Colonic mucosa (tissue), 4 donors: ENCODE measurements around the gene FAM76A. TPM values are rescaled to one million over a fixed set of nuclear protein-coding genes. Genes with fewer than 3 reads are reported as not detected.
A peak's percentile ranks its signal among the peaks of the same experiment; 100 is the strongest.

Source experiments
- DNase-seq: peaks from one replicate; pipeline ENCODE4 v3.0.0-alpha.2; 2020
- H3K27ac ChIP-seq: fragments of 200-600 bp; one replicate; pipeline ENCODE4 v1.8.0; 2021
- H3K27me3 ChIP-seq: fragments of 200-600 bp; one replicate; pipeline ENCODE4 v1.8.0; 2021
- H3K36me3 ChIP-seq: fragments of 200-600 bp; one replicate; pipeline ENCODE4 v1.8.0; 2021
- H3K4me1 ChIP-seq: fragments of 200-600 bp; one replicate; pipeline ENCODE4 v1.8.0; 2021; ENCODE audit warnings: mild to moderate bottlenecking
- H3K4me3 ChIP-seq: fragments of 200-600 bp; one replicate; pipeline ENCODE4 v1.8.0; 2021
- H3K9ac ChIP-seq, 2 donors: one replicate each; pipeline ENCODE4 v1.7.0; 2013; ENCODE audit warnings: control low read depth in 2 of 2, low read depth in 2 of 2, low read length in 2 of 2
- H3K9me3 ChIP-seq: fragments of 200-600 bp; one replicate; pipeline ENCODE4 v1.8.0; 2021
- intact Hi-C: fragments of 100-400 bp; cut with DNase I; formaldehyde crosslinking; loops from one replicate; pipeline ENCODE4 v1.14.1; 2022
- total RNA-seq, 2 donors: library from RNA; stranded (reverse); fragmentation: NEBNext Ultra II Directional in 1 of 2; extraction: Animal tissue kit (Norgen Biotek cat#: 25700) in 1 of 2; gene quantifications; one replicate each; pipeline ENCODE4 v1.2.1, GENCODE V29; 2021
- TF ChIP-seq, protein P1 (sequence below): fragments of 200-600 bp; IDR thresholded peaks from one replicate; pipeline ENCODE4 v1.8.0; 2022; ENCODE audit warnings: antibody characterized with exemption, mild to moderate bottlenecking
- donor health status: healthy.
- donor health status: DM: no; HTN: no; CAD: no.
- donor health status: DM: no; HTN: no; CAD: no.

Gene FAM76A
- total RNA-seq, 2 donors from 2014 or later, result 10.5 to 11.3 TPM

DNA sequence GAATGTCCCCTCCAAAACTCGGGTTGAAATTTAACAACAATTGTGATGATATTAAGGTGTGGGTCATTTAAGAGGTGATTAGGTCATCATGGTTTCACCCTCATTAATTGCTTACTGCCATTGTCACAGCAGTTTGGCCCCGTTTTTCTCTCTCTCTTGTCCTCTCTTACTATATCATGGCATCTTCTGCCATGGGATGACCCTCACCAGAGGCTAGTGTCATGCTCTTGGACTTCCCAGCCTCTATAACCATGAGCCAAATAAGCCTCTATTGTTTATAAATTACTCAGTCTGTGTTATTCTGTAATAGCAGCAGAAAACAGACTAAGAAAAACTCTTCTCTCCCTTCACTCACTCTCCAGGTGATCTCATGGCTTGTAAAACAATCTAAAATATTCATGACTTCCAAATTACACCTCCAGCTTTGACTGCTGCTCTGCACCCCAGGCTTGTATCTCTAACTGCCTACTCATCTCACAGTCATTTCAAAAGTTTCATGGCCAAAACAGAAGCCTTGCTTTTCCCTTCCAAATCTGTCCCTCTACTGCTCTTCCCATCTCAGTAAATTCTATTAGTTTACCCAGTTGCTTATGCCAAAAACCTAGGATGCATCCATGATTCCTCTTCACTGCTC lies 9.4 kb upstream of the FAM76A start:
- Histone ChIP-seq H3K36me3 (no peaks in the 10 kb centered on the region), H3K4me1 (no peaks in the 10 kb centered on the region), H3K27ac (no peak overlapping the region), H3K4me3 (no peak overlapping the region), H3K9me3 (no peaks in the 10 kb centered on the region), H3K27me3 (no peaks in the 10 kb centered on the region), H3K9ac (no peak overlapping the region)
- TF ChIP-seq, protein P1, sequence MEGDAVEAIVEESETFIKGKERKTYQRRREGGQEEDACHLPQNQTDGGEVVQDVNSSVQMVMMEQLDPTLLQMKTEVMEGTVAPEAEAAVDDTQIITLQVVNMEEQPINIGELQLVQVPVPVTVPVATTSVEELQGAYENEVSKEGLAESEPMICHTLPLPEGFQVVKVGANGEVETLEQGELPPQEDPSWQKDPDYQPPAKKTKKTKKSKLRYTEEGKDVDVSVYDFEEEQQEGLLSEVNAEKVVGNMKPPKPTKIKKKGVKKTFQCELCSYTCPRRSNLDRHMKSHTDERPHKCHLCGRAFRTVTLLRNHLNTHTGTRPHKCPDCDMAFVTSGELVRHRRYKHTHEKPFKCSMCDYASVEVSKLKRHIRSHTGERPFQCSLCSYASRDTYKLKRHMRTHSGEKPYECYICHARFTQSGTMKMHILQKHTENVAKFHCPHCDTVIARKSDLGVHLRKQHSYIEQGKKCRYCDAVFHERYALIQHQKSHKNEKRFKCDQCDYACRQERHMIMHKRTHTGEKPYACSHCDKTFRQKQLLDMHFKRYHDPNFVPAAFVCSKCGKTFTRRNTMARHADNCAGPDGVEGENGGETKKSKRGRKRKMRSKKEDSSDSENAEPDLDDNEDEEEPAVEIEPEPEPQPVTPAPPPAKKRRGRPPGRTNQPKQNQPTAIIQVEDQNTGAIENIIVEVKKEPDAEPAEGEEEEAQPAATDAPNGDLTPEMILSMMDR, result no peak
- DNase-seq, result no peak
- intact Hi-C loops, result no loop called here

- DNase-seq, result no peak
- Histone ChIP-seq H3K9me3 (no peaks in the 10 kb centered on the region), H3K27me3 (no peaks in the 10 kb centered on the region), H3K4me1 (no peaks in the 10 kb centered on the region), H3K9ac (no peak overlapping the region), H3K36me3 (no peaks in the 10 kb centered on the region), H3K4me3 (no peak overlapping the region), H3K27ac (no peak overlapping the region)
- TF ChIP-seq, protein P1, result no peak
- intact Hi-C loops, result loop anchor here (5.0 kb wide), 1 partner anchor 42 kb away; no protein-coding TSS in a partner anchor
Measured at GRCh38 chr1:27719286-27720251, 6.2 kb upstream of the FAM76A start.

DNA sequence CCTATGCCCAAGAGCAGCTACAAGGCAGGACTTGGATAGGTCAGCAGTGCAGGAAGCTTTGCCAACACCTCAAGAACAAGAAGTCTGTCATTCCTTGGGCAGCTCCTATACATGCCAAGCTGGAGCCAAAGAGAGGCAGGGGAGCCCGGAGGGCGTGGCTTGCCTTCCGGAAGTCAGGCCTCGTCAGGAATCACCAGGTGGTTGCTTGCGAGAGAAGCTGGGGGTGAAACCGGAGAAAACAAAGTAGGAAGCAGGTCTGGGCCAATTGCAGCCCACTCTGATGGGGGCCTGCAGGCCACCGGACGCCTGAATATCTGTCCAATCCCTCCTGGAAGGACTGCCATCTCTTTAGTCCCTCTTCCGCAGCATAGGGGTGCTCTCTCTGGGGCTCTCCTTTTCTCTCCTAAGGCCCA lies 794 bp upstream of the FAM76A start:
- Histone ChIP-seq H3K36me3 (no peaks in the 10 kb centered on the region), H3K27ac (no peak overlapping the region), H3K4me3 (peak overlapping the region; percentile 97), H3K27me3 (no peaks in the 10 kb centered on the region), H3K4me1 (peaks cover 6% of the 10 kb centered on the region), H3K9ac (peak overlapping the region; percentile 22 to 46), H3K9me3 (no peaks in the 10 kb centered on the region)
- TF ChIP-seq, protein P1, result no peak
- intact Hi-C loops, result loop anchor here (5.0 kb wide), 1 partner anchor 48 kb away; no protein-coding TSS in a partner anchor
- peak; percentile 34 for DNase-seq

DNA sequence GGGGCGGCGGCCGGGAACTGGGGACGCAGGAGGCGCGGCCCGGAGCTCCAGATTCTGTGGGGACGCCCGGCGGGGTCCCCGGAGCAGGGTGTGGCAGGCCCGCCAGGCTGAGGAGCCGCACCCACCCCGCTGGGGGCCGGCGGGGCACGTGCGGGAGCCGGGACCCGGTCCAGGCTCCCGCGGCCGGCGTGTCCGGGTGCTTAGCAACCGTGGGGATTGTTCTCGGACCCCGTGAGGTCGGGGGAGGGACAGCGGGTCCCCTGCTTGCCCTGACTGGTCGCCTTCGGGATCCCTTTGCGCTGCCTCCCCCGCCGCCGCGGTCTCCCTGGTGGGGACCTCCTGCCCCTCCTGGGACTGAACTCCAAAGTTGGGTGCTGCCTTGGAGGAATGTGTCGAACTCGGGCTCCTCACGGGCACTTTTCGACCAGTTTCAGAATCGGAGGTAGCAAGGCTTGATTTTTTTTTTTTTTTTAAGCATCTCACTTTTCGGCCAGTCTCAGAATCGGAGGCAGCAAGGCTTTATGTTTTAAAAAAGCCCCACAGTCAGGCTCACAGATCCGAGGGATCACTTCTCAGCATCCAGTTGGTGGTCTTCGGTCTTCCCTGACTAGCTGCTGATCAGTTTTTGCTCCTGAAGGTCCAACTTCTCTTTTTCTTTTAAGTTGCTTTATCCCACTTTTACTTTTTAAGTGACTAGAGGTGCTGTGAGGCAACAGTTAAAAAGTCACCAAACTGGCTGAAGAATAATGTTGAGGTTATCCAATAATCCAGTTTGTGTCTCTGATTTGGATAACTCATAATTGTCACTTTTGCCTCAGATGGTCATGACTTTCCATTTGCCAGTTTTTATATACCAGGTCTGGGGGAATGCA lies 648 bp downstream of the FAM76A start:
- TF ChIP-seq, protein P1, result no peak
- Histone ChIP-seq H3K36me3 (no peaks in the 10 kb centered on the region), H3K9ac (peak overlapping the region; percentile 62 to 98), H3K27ac (peak overlapping the region; percentile 93), H3K4me3 (peak overlapping the region; percentile 97), H3K27me3 (no peaks in the 10 kb centered on the region), H3K9me3 (no peaks in the 10 kb centered on the region), H3K4me1 (peaks cover 6% of the 10 kb centered on the region)
- DNase-seq, result peak; percentile 56
- intact Hi-C loops, result no loop called here

- H3K27ac ChIP-seq, result no peak overlapping the region
- intact Hi-C loops, result no loop called here
- no peak for DNase-seq
- H3K36me3 ChIP-seq, result no peaks in the 10 kb centered on the region
- peaks cover 6% of the 10 kb centered on the region for H3K4me1 ChIP-seq
- H3K27me3 ChIP-seq, result no peaks in the 10 kb centered on the region
- H3K4me3 ChIP-seq, result peak overlapping the region; percentile 97
- H3K9ac ChIP-seq, result peak overlapping the region in 1 of 2 donors; percentile 14
- TF ChIP-seq, protein P1, result no peak
- no peaks in the 10 kb centered on the region for H3K9me3 ChIP-seq
Measured at GRCh38 chr1:27727126-27727525, 1.4 kb downstream of the FAM76A start.
